IMR-90 (cell line): Measurements from ENCODE around the gene RFX6. TPM values are rescaled to one million over a fixed set of nuclear protein-coding genes. Genes with fewer than 3 reads are reported as not detected.

Experiments used
- ATAC-seq: fragments of 200-7000 bp; cut with Tn5 transposase; 2 replicates; pipeline ENCODE4 v1.9.1; 2020; ENCODE audit warnings: low read depth, mild to moderate bottlenecking, moderate library complexity
- BruUV-seq: library from RNA; stranded (reverse); fragments of 400-500 nt; replicated peaks from 2 replicates; lab custom pipeline; 2021; lab: Mats Ljungman, UMichigan
- CTCF ChIA-PET: fragments of 300-600 bp; formaldehyde crosslinking; extraction: SDS; loops from one replicate; lab custom pipeline; 2021; ENCODE audit warnings: antibody characterized with exemption; lab: Yijun Ruan, JAX
- POLR2A ChIA-PET: fragments of 300-600 bp; sonication (Branson Sonifier 250); formaldehyde crosslinking; loops from one replicate; lab custom pipeline; 2022; ENCODE audit warnings: antibody characterized with exemption; ENCODE audit not compliant: unreplicated experiment; lab: Charles Lee
- DNase-seq: peaks from one replicate; pipeline ENCODE4 v3.0.0; 2013
- H2AFZ ChIP-seq: replicated peaks from 2 replicates; pipeline ENCODE3; 2013; ENCODE audit warnings: low read length, mild to moderate bottlenecking; ENCODE audit not compliant: poor library complexity
- H2AK5ac ChIP-seq: 2 replicates; pipeline ENCODE4 v1.6.1; 2013; ENCODE audit warnings: low read depth, low read length, inconsistent platforms
- H2AK9ac ChIP-seq: replicated peaks from 2 replicates; pipeline ENCODE3; 2013; ENCODE audit warnings: mild to moderate bottlenecking, low read depth, low read length, moderate library complexity; ENCODE audit not compliant: poor library complexity
- H2BK120ac ChIP-seq: 2 replicates; pipeline ENCODE4 v1.6.1; 2013; ENCODE audit warnings: low read depth, low read length, inconsistent platforms
- H2BK15ac ChIP-seq: 3 replicates; pipeline ENCODE4 v1.6.1; 2013; ENCODE audit warnings: low read depth, low read length, inconsistent platforms
- H2BK20ac ChIP-seq: 2 replicates; pipeline ENCODE4 v1.6.1; 2013; ENCODE audit warnings: low read depth, mild to moderate bottlenecking, inconsistent platforms, low read length, moderate library complexity
- H2BK5ac ChIP-seq: 2 replicates; pipeline ENCODE4 v1.6.1; 2013; ENCODE audit warnings: mild to moderate bottlenecking, low read depth, low read length, inconsistent platforms; ENCODE audit not compliant: poor library complexity, severe bottlenecking
- H3K14ac ChIP-seq: replicated peaks from 2 replicates; pipeline ENCODE4 v1.6.1; 2013; ENCODE audit warnings: low read depth, low read length, inconsistent platforms
- H3K18ac ChIP-seq: 2 replicates; pipeline ENCODE4 v1.6.1; 2013; ENCODE audit warnings: low read depth, low read length, control low read depth
- H3K23ac ChIP-seq: 2 replicates; pipeline ENCODE4 v1.6.1; 2013; ENCODE audit warnings: low read depth, low read length, inconsistent platforms
- H3K27ac ChIP-seq: 2 replicates; pipeline ENCODE4 v1.5.1; 2013; ENCODE audit warnings: mild to moderate bottlenecking, control low read depth, low read length; ENCODE audit not compliant: insufficient read depth
- H3K27me3 ChIP-seq: 2 replicates; pipeline ENCODE4 v1.6.1; 2013; ENCODE audit warnings: low read length; ENCODE audit not compliant: control insufficient read depth, insufficient read depth
- H3K36me3 ChIP-seq: 2 replicates; pipeline ENCODE4 v1.6.1; 2013; ENCODE audit warnings: low read length, mixed read lengths; ENCODE audit not compliant: control insufficient read depth, insufficient read depth
- H3K4ac ChIP-seq: 2 replicates; pipeline ENCODE4 v1.6.1; 2013; ENCODE audit warnings: low read depth, low read length, inconsistent platforms
- H3K4me1 ChIP-seq: 2 replicates; pipeline ENCODE4 v1.6.1; 2013; ENCODE audit warnings: low read length, mixed read lengths; ENCODE audit not compliant: control insufficient read depth, insufficient read depth
- H3K4me2 ChIP-seq: 2 replicates; pipeline ENCODE4 v1.6.1; 2013; ENCODE audit warnings: low read depth, mild to moderate bottlenecking, control low read depth, low read length, moderate library complexity
- H3K4me3 ChIP-seq: 2 replicates; pipeline ENCODE4 v1.5.1; 2013; ENCODE audit warnings: low read depth, mild to moderate bottlenecking, control low read depth, low read length, moderate library complexity; ENCODE audit not compliant: insufficient read depth
- H3K56ac ChIP-seq: 2 replicates; pipeline ENCODE4 v1.6.1; 2013; ENCODE audit warnings: low read length, inconsistent platforms; ENCODE audit not compliant: insufficient read depth; ENCODE audit errors: extremely low read depth
- H3K79me1 ChIP-seq, 2 experiments: 2 replicates each; pipeline ENCODE4 v1.6.1; 2013; ENCODE audit warnings: low read length in 2 of 2, inconsistent platforms in 1 of 2, low read depth in 1 of 2
- H3K9ac ChIP-seq: 2 replicates; pipeline ENCODE4 v1.6.1; 2013; ENCODE audit warnings: low read depth, low read length, control low read depth
- H3K9me1 ChIP-seq: 2 replicates; pipeline ENCODE4 v1.6.1; 2013; ENCODE audit warnings: low read length, inconsistent platforms; ENCODE audit not compliant: insufficient read depth
- H3K9me3 ChIP-seq: 2 replicates; pipeline ENCODE4 v1.6.1; 2013; ENCODE audit warnings: low read length; ENCODE audit not compliant: control insufficient read depth, insufficient read depth
- H4K20me1 ChIP-seq: 2 replicates; pipeline ENCODE4 v1.6.1; 2013; ENCODE audit warnings: low read length, inconsistent platforms; ENCODE audit not compliant: insufficient read depth
- H4K5ac ChIP-seq: 2 replicates; pipeline ENCODE4 v1.6.1; 2013; ENCODE audit warnings: mild to moderate bottlenecking, low read depth, low read length, control low read depth
- H4K8ac ChIP-seq, 2 experiments: 2 replicates each; pipeline ENCODE4 v1.6.1; 2013; ENCODE audit warnings: low read depth in 2 of 2, low read length in 2 of 2, control low read depth in 1 of 2, inconsistent platforms in 1 of 2
- H4K91ac ChIP-seq: 2 replicates; pipeline ENCODE4 v1.6.1; 2013; ENCODE audit warnings: low read depth, low read length, inconsistent platforms; ENCODE audit not compliant: insufficient read depth
- CHD1 ChIP-seq: IDR thresholded peaks from 2 replicates; pipeline ENCODE4 v1.6.1; 2012; ENCODE audit warnings: low read depth, low read length, improper control_type of control experiment
- POLR2A ChIP-seq: IDR thresholded peaks from 2 replicates; pipeline ENCODE4 v1.6.1; 2012; ENCODE audit warnings: mild to moderate bottlenecking, low read depth, low read length
- RCOR1 ChIP-seq: IDR thresholded peaks from 2 replicates; pipeline ENCODE4 v1.6.1; 2012; ENCODE audit warnings: mild to moderate bottlenecking, low read length, improper control_type of control experiment; ENCODE audit not compliant: insufficient replicate concordance
- WGBS, 2 experiments: methylation state at CpG; one replicate each; pipeline versions ENCODE4 v1.1.5 to v1.1.7; 2013; ENCODE audit warnings: missing lambda C conversion rate in 2 of 2; ENCODE audit not compliant: insufficient read length in 1 of 2; ENCODE audit errors: extremely low coverage in 2 of 2; 5-methylcytosine and 5-hydroxymethylcytosine counted together
- dilution Hi-C: fragments of 300-500 bp; cut with HindIII; formaldehyde crosslinking; loops from one replicate; pipeline ENCODE4 v1.14.3; 2018; ENCODE audit warnings: low sequenced_read_pairs; ENCODE audit not compliant: unreplicated experiment
- in situ Hi-C: fragments of 300-500 bp; cut with MboI; formaldehyde crosslinking; loops from 3 replicates; pipeline ENCODE4 v1.14.3; 2019; ENCODE audit warnings: low sequenced_read_pairs, inconsistent platforms, mixed read lengths
- intact Hi-C: fragments of 100-400 bp; cut with micrococcal nuclease; formaldehyde crosslinking; loops from 2 replicates; pipeline ENCODE4 v1.10.0; 2022
- polyA plus RNA-seq, 3 experiments: library from polyadenylated mRNA; depleted of rRNA; stranded (reverse); fragments of >200 nt; gene quantifications; 2 replicates each; pipeline ENCODE4 v1.2.3, GENCODE V29; 2012; ENCODE audit warnings: low replicate concordance in 1 of 3
- total RNA-seq: library from RNA; depleted of rRNA; stranded (reverse); fragments of >200 nt; gene quantifications from 2 replicates; pipeline ENCODE4 v1.2.3, GENCODE V29; 2012
- TF ChIP-seq, protein P1 (sequence below): conservative IDR thresholded peaks from 2 replicates; pipeline ENCODE4 v1.5.1; 2012; ENCODE audit warnings: mild to moderate bottlenecking, low read depth, low read length, improper control_type of control experiment
- TF ChIP-seq, protein P2 (sequence below): fragments of 150-350 bp; IDR thresholded peaks from 2 replicates; pipeline ENCODE4 v1.6.1; 2016; ENCODE audit warnings: low read depth, mild to moderate bottlenecking, low read length, moderate library complexity, borderline replicate concordance

RFX6 gene
- total and polyA plus RNA-seq, 2 of the 4 experiments (the other 2 are of a cell fraction) = not detected

DNA sequence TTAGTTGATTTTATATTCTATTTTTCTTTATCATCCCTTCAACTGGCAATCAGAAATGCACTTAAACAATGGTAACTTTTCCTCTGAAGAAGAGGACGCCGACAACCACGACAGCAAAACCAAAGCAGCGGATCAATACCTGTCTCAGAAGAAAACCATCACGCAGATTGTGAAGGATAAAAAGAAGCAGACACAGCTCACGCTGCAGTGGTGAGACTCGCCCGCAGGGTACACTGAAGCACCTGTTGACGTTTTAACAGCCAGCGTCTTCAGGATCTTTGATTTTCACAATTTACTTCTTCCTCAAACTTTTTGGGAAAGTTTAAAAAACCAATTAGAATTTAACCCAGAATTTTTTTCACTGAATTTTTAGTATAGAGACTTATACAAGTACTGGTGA is 701 bp downstream of the RFX6 start:
- H3K27me3 ChIP-seq = peaks cover 21% of the 10 kb centered on the region
- H2BK5ac ChIP-seq = no peak overlapping the region
- peak overlapping the region; percentile 11 for H2AFZ ChIP-seq
- H3K9ac ChIP-seq = no peak overlapping the region
- no peak overlapping the region for H2BK120ac ChIP-seq
- no peak overlapping the region for H4K5ac ChIP-seq
- H4K20me1 ChIP-seq = no peaks in the 10 kb centered on the region
- H4K8ac ChIP-seq = no peak overlapping the region
- H3K4me3 ChIP-seq = no peak overlapping the region
- no peak overlapping the region for H2AK5ac ChIP-seq
- no peak overlapping the region for H3K23ac ChIP-seq
- no peak overlapping the region for H3K27ac ChIP-seq
- no peak overlapping the region for H2BK20ac ChIP-seq
- no peak overlapping the region for H3K4ac ChIP-seq
- 27% methylated on average over 2 of the region's 10 CpGs; no CpG with 5 or more reads in 1 of the 2 experiments for WGBS, 2 experiments
- no peak overlapping the region for H2AK9ac ChIP-seq
- CTCF ChIA-PET = no interaction called here
- ATAC-seq (no peak), DNase-seq (no peak)
- H3K4me2 ChIP-seq = no peak overlapping the region
- no peaks in the 10 kb centered on the region; the same call in 1 of the 2 replicates for H3K9me3 ChIP-seq
- H3K18ac ChIP-seq = no peak overlapping the region
- no TSS peak for BruUV-seq
- H3K79me1 ChIP-seq = no peaks in the 10 kb centered on the region
- no peaks in the 10 kb centered on the region for H3K9me1 ChIP-seq
- no peak overlapping the region for H3K14ac ChIP-seq
- dilution Hi-C loops = no loop called here
- POLR2A ChIA-PET = no interaction called here
- H2BK15ac ChIP-seq = no peak overlapping the region
- no peak for TF ChIP-seq CHD1
- TF ChIP-seq RCOR1 = no peak
- TF ChIP-seq POLR2A = no peak
- TF ChIP-seq, protein P1, sequence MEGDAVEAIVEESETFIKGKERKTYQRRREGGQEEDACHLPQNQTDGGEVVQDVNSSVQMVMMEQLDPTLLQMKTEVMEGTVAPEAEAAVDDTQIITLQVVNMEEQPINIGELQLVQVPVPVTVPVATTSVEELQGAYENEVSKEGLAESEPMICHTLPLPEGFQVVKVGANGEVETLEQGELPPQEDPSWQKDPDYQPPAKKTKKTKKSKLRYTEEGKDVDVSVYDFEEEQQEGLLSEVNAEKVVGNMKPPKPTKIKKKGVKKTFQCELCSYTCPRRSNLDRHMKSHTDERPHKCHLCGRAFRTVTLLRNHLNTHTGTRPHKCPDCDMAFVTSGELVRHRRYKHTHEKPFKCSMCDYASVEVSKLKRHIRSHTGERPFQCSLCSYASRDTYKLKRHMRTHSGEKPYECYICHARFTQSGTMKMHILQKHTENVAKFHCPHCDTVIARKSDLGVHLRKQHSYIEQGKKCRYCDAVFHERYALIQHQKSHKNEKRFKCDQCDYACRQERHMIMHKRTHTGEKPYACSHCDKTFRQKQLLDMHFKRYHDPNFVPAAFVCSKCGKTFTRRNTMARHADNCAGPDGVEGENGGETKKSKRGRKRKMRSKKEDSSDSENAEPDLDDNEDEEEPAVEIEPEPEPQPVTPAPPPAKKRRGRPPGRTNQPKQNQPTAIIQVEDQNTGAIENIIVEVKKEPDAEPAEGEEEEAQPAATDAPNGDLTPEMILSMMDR = no peak
- TF ChIP-seq, protein P2, sequence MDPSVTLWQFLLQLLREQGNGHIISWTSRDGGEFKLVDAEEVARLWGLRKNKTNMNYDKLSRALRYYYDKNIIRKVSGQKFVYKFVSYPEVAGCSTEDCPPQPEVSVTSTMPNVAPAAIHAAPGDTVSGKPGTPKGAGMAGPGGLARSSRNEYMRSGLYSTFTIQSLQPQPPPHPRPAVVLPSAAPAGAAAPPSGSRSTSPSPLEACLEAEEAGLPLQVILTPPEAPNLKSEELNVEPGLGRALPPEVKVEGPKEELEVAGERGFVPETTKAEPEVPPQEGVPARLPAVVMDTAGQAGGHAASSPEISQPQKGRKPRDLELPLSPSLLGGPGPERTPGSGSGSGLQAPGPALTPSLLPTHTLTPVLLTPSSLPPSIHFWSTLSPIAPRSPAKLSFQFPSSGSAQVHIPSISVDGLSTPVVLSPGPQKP = no peak
- no peak overlapping the region for H3K56ac ChIP-seq
- no peak overlapping the region for H4K91ac ChIP-seq
- intact Hi-C loops = no loop called here
- H3K4me1 ChIP-seq = no peaks in the 10 kb centered on the region
- H3K36me3 ChIP-seq = no peaks in the 10 kb centered on the region
- in situ Hi-C loops = no loop called here
